GM03348 (cell line): ENCODE measurements around the gene FAM174B.

Experiments used
- DNase-seq: peaks from one replicate; pipeline ENCODE4 v3.0.0; 2012; ENCODE audit warnings: low spot score

FAM174B gene

DNA sequence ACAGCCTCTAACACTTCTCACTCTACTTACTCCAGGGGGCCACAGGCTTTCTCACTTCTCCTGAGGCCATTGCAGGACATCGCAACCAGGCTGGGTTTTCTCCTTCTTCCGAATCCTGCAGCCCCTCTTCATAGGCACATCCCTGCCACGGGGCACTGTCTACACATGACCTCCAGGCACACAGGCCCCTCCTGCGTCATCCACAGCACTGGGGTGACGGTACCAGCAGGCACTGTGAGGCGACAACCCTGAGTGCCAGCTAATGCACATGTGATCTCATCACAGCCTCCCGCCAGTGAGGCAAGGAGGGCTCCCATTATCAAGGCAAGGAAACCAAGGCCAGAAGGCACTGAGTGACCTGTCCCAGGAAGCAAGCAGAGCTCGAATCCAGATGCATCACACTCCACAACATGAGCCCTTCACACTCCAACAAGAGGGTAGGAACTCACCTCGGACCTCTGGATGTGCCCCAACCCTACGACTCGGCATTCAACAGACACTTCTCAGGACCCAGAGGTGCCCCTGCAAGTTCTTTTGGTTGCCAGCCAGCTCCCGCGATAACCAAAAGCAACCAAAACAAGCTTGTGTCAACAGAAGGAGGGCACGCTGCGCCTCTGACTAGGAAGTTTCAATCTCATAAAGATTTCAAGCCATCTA lies 16.7 kb downstream of the FAM174B start:
- no peak for DNase-seq

DNA sequence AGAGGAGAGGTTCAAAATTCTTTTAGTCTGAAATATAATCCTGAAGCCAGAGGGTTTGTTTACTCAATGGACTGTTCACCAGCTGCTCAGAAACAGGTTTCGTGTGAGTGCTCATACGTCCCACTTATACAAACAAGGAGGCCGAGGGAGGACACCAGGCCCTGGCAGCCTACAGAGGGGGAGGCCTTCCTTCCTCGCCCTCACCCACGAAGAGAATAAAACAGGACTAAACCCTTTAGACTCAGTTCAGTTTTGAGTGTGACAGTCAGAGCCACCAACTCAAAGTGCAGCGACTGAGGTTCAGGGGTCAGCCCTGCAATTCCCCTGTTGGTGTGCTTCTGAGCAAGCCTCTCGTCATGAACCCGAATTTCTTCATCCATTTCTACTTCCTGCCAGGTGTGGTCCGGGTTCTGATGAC lies 17.3 kb downstream of the FAM174B start:
- no peak for DNase-seq

DNA sequence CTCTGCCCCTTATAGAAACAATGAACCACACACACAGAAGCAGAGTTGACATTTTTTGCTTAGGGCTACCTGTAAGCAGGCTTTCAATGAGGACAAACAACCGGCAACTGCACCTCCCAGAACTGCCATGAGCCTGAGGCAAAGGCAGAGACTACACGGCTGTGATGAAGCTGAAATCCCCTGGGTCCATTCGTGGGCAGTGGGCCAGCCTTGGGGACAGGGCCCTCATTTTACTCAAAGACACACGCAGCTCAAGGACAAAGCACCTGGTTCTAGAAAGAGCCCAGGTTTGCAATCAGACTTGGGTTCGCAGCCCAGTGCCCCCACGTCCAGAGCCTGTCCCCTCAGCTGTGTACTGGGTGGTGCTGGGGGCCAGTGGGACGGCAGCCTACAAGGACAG lies 17.9 kb downstream of the FAM174B start:
- DNase-seq = no peak

DNA sequence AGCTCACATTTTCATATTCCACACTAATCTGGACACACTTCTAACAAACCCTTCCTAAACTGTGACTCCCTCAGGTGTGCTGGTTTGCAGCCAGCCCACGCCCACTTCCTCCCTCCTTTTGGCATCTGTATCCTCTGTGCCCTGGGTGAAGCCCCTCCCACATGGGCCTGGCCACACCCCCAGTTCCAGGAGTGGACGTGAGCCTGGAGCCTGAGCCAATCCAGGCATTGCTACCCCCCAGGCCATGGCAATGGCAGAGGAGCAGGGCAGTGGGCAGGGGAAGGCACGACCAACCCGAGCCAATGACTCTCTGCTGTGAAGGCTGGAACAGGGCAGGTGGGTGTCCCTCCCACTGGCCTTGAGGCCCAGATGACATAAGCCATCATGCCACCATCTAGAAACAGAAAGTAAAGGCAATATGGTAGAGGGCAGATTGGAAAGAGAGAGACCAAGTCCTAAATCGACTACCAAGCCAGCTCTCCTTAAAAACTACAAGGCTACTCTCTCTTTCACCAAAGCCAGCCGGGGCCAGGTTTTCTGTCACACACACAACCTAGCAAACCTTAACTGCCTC lies 18.6 kb downstream of the FAM174B start:
- DNase-seq = no peak

DNA sequence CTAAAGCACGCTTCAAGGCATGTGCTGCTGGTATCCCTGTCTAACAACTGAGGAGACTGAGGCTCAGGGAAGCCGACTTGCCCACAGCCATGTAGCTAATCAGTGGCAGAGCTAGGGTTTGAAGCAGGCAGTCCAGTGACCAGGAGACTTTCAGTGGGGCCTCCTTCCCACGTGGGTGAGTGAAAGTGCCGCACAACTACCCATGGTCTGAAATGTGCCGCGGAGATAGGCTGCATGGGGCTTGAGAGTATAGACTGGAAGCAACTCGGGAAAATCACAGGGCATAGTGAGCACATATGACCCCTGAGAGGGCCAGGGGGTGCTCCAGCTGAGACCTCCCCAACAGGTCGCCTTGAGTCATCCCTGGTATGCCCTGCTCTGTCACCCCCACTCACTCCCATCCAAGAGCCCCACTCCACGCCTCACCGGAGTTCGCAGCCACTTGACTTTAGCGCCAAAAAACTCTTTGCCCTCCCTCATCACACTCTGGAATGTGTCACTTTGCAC lies 19.1 kb downstream of the FAM174B start:
- DNase-seq = no peak

DNA sequence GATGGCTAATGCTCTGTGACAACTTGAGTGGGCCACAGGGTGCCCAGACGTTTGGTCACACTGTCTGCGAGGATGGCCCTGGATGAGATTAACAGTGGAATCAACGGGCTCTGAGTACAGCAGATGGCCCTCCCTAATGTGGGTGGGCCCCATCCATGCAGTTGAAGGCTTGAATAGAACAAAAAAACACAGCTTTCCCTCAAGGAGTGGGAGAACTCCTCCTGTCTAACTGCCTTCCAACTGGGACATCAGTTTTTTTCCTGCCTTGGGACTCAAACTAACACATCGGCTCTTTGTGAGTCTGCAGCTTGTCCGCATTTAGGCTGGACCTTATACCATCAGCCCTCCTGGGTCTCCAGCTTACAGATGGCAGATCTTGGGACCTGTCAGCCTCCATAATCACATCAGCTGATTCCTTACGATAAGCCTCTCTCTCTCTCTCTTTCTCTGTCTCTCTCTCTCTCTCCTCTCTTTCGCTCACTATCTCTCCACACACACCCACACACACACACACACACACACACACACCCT lies 20.8 kb downstream of the FAM174B start:
- no peak for DNase-seq

DNA sequence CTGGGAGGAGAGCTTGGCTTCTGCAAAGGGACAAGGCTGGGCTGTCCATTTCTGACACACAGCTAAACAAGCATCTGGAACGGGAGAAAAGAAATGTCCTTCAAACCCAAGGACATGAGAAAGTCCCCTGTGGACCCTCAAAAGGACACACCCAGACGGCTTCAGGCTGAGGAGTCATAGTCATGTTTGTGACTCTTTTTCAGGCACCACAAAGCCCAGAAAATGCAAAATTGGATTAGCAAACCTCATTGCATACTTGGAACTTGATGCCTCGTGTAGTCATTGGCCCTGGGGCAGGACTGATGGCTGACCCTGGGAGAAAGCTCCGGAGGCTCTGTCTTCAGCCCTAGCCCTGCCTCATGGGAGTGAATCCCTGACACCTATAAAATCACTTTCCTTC lies 21.5 kb downstream of the FAM174B start:
- DNase-seq = no peak

DNA sequence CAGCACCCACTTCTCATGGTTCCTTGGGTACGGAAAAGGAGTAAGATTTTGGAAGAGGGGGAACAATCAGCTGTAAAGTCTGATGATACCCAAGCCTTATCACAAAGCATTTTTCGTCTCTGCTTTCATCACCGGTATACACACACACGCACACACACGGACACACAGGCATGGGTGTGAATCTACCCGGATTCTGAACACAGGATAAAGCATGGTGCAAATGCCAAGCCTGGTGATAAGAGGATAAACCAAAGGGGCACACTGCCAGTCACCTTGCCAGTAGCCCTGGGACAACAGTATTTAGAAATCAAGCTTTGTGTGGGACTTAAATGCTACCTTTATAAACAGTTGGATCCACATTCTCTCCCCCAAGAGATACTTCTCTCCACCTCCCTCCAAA lies 22.2 kb downstream of the FAM174B start:
- DNase-seq = no peak

DNA sequence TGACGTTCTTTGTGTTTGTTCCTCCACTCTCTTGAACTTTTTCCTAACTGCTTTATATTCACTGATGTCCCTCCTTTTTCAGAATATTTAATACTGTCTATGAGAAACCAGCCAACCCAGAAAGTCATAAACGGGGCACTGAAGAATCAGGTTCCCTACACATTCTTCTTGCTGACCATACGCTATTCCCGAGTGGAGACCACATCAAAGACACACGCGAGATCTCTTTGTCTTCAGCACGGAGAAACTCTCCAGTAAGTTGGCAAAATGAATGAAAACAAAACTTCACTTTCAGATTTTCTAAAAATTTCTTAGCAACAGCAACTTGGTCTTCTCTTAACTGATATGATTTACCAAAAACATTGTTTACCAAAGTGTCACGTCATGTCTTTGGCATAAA lies 22.6 kb downstream of the FAM174B start:
- no peak for DNase-seq

DNA sequence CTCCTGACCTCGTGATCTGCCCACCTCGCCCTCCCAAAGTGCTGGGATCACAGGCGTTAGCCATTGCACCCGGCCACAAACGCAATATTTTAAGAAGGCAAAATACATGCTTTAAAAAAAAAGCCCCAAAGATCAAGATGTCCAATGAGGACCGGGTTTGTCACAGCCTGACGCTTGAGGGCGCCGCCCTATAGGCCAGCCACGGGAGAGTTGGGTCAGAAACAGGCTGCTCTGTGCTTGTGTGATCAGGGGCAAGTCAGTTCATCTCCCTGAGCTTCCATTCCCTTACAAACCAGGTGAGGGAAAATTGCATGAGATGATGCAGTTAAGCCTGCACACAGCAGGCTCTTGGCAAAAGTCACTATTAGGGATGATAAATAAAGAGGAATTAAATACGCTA lies 23.9 kb downstream of the FAM174B start:
- DNase-seq = no peak

DNA sequence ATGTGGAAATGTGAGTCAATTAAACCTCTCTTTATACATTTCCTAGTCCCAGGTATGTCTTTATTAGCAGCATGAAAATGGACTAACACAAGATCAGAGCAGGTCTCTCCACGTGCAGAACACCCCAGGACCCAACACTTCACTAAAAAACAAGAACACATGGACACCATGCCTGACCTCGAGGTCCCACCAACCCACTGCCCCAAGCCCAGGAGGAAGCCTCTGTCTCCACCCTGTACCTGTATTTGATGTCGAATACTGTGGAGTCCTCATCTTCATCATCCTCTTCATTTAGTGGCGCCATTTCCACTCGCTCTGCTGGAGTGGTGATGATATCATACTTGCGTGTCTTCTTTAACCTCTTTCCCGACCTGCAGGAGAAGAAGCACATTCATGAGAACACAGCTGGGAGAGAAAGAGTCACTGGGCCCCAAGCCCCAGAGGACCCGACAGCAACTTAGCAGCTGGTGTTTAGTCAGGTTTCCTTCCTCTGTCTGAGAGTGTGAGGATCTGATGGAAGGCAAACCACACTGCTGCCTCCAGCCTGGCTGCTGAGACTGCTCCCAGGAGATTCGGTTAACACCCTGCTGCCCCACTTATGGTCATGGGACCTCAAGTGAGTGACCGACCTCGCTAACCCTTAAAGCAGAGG lies 25.5 kb downstream of the FAM174B start:
- no peak for DNase-seq

DNA sequence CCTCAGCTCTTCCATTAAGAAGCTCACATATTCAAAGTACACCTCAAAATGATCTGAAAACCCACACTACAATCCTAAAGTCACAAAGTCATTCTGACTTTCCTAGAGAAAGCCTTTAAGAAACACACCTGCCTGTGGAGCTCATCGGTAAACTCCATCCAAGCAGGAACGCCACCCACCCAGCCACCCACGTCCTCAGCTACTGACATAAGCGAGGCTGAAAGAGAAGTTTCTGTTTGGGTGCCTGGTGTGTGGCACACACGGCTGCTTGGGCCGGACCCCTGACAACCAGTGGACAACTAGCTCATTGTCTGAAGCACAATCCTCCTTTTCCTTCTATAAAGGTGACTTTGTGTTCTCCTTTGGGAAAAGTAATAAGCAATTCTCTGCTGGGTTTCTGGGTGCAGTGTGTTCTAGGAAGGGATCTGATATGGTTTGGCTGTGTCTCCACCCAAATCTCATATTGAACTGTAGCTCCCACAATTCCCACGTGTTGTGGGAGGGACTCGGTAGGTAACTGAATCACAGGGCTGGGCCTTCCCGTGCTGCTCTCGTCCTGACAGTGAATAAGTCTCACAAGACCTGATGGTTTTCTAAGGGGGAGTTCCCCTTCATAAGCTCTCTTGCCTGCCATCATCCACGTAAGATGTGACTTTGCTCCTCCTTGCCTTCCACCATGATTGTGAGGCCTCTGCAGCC lies 26.1 kb downstream of the FAM174B start:
- no peak for DNase-seq

DNA sequence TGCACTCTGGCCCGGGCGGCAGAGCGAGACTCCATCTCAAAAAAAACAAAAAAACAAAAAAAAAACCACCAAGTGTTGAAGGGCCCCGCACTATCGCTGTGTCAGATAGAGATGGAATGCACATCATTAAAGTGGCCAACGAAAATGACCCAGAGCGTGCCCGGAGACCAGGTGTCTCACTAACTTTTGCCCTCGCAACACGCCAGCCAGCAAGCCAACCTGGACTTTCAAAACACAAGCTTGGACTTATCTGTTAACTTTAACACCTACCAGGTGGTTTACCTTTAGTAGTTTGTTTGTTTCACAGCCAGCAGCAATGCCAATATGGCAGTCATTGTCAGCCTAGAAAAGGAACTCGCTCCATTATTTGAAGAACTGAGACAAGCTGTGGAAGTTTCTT lies 28.6 kb downstream of the FAM174B start:
- DNase-seq = no peak

DNA sequence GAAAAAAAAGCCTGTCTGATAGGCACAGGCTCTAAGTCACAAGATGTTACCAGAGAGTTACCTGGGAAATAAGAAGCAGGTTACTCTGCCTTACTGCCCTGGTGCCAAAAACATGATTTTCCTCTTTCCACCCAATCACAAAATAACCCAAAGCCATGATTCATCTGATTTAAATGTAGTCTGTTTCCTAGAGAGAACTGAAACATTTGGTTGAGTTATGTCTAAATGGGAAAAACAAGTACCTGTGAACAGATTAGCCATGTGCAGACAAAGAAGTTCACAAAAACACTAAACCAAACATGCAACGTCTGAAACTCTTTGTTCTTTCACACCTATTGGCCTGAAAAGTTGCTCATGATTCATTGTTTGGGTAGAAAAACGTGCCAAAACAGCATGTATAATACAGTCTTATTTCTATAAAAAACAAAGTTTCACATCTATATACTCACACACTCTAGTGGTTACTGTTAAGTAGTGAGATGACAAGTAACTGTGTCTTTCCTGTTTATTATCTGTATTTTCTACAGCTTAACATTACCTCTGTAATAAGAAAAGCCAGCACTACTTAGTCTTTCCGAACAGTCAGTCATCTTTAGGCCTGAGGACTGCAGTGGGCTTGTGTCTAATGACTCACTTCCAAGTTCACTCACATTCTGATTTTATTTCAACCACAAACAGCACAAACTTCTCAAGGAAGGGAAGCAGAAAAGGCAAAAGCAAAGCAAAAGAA lies 30.2 kb downstream of the FAM174B start:
- no peak for DNase-seq

DNA sequence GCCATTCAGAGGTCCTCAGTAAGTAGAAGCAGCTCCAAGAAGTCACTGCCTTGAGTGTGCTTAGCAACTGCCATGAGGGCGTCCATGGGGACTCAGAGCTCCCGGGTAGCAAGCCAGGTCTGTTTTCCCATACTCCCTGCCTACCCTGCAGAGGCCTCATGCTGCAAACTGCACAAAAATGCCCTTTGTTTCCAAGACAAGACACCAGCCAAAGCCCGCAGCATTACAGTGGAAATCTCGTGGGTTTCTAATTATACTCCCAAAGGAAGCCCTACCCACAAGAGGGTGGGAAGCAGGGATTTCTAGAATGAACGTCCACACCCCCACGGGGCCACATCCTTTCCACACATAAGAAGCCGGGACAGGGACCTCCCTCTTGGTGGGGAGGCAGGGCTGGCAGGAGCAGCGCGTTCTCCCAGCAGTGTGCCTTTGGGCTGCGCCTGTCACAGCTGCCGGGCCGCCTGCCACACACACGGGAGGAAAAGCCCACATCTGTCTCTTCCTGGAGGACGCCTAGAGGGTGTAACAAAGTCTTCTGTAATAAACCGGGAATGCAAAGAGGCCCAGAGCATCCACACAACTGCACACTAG lies 31.1 kb downstream of the FAM174B start:
- peak; percentile 25 for DNase-seq

DNA sequence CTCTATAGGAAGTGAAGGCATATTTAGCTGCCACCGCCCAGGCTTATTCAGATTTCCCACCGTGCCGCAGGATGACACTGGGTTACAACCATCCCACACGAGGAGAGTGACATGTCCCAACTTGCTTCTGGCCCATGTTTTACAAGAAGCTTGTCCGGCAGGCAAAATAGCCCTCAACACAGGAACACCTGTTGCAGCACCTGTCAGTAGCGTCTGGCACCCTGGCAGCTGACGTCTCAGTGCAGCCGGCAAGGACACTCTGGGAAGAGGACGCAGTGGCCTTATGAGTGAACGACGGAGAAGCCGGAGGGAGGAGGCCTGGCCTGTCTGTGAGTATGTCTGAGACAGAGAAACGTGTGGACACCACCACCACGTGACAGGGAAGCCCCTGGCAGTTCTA lies 32.1 kb downstream of the FAM174B start:
- no peak for DNase-seq

DNA sequence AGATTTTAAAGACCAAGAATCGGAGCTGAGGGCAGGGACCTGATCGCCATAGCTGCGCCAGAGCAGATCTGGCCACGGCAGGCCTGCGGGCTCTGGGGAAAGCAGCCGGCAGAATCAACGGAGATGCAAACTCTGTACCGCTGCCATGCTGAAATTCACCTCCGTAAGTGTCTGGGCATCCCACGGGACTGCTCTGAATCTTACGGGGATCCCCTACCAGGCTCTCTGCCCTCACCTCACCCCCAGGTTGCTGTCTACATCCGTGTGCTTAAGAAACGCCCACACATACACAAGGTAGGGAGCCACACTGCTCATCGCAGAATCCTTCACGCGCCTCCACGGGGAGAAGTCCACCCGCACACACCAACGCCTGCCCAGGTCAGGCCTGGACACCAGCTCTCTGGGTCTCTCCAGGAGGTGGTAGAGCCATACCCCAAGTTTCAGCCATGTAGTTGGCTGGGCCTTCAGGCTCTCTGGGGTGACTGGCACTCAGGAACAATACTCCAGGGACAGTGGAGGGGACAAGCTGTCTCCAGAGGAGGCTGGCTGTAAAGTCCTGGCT lies 33.5 kb downstream of the FAM174B start:
- no peak for DNase-seq

DNA sequence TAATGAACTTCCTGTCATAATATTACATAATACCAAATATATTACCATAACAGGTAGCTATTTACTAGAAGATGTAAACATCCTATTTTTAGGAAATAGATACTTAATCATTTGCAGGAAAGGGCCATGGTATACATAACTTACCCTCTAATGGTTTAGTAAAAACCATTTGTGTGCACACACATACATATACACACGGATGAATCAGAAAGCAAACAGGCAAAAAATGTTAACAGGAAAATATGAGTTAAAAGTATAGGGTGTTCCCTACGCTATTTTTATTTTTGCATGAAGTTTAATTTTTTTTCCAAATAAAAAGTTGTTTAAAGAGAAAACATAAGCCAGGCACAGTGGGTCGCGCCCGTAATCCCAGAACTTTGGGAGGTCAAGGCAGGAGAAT lies 34.6 kb downstream of the FAM174B start:
- DNase-seq = no peak

DNA sequence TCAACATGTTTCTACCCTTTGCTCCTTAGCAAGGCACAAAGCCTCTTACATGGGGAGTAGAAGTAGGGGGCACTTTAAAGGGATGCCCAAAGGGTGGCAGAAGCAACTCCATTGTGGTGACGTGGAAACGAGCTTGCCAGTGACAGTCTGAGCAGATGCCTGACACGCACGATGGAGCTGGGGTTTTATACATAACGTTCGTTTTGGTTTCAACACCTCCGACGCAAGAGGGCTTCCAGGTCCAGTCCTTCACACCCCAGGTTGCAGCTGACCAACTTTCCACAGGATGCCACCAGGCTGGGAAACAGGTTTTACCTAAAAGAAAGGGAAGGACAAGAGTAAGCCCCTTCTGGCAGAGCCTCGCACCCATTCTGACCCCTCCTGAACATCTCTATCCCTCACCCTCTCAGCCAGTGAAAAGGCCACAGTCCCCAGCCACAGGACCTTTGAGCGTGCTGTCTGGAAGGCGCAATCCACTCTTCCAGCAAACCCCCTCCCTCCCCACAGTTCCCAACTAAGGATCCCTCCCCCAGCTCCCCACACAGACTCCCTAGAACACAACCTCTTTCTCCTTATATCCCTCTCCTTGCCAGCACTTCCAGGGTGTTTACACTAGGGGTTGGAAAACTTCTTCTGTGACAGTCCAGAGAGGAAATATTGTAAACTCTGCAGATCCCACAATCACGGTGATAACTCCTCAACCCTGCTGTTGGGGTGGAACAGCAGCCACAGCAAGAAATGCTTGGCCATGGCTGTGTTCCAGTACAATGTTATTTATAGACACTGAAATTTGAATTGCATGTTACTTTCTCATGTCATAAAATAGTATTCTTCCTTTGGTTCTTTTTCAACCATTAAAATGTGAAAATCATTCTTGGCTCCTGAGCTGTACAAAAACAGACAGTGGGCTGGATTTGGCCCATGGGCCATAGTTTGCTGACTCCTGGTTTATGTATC lies 36.2 kb downstream of the FAM174B start:
- DNase-seq = peak; percentile 29
